Stimulated activated CD4-positive, alpha-beta T cell treated with anti-CD3 and anti-CD28 coated beads, Interleukin-1b, Interleukin-23, amount 100 ng/mL, for 24 hours (primary cell): ENCODE results near the gene NR0B1.

ENCODE experiments used
- DNase-seq, 4 experiments: peaks; one replicate each; pipeline ENCODE4 v3.0.0-alpha.2; 2020; ENCODE audit warnings: low read depth in 4 of 4, low spot score in 1 of 4

Gene NR0B1

GRCh38 chrX:30309139-30309571 lies at the start of gene NR0B1:
Gene NR0B1, minus strand, starts transcription at chrX:30309390. Its CDS starts 27 bp downstream, at chrX:30309363.
- DNase-seq = no peak

GRCh38 chrX:30349946-30350345 lies 40.8 kb upstream of the NR0B1 start:
- DNase-seq = no peak

GRCh38 chrX:30343206-30343605 lies 34.0 kb upstream of the NR0B1 start:
- no peak for DNase-seq

- DNase-seq = no peak
These were observed 31.6 kb upstream of the NR0B1 start for GRCh38 chrX:30340753-30341152.

- no peak for DNase-seq
These were observed 18.6 kb upstream of the NR0B1 start for GRCh38 chrX:30327762-30328161.

GRCh38 chrX:30317308-30317707 lies 8.1 kb upstream of the NR0B1 start:
- no peak for DNase-seq

GRCh38 chrX:30313322-30313721 lies 4.1 kb upstream of the NR0B1 start:
- DNase-seq = no peak

GRCh38 chrX:30312858-30313257 lies 3.7 kb upstream of the NR0B1 start:
- no peak for DNase-seq

GRCh38 chrX:30310429-30311206 lies 1.4 kb upstream of the NR0B1 start:
- no peak for DNase-seq

- no peak for DNase-seq
These were observed 689 bp downstream of the NR0B1 start for GRCh38 chrX:30308263-30309138.

GRCh38 chrX:30307466-30307865 lies 1.7 kb downstream of the NR0B1 start:
- no peak for DNase-seq

- no peak for DNase-seq
These were observed 4.3 kb downstream of the NR0B1 start for GRCh38 chrX:30304866-30305265.

- no peak for DNase-seq
These were observed 6.2 kb downstream of the NR0B1 start for GRCh38 chrX:30302956-30303355.

GRCh38 chrX:30301963-30302362 lies 7.2 kb downstream of the NR0B1 start:
- DNase-seq = no peak

GRCh38 chrX:30301208-30301607 lies 8.0 kb downstream of the NR0B1 start:
- DNase-seq = no peak

GRCh38 chrX:30296408-30297254 lies 12.6 kb downstream of the NR0B1 start:
- DNase-seq = no peak

GRCh38 chrX:30283456-30284200 lies 25.6 kb downstream of the NR0B1 start:
- DNase-seq = no peak

- DNase-seq = no peak
These were observed 26.7 kb downstream of the NR0B1 start for GRCh38 chrX:30282527-30282926.

- no peak for DNase-seq
These were observed 28.8 kb downstream of the NR0B1 start for GRCh38 chrX:30280428-30280827.

GRCh38 chrX:30278365-30278764 lies 30.8 kb downstream of the NR0B1 start:
- no peak for DNase-seq

GRCh38 chrX:30275498-30275897 lies 33.7 kb downstream of the NR0B1 start:
- no peak for DNase-seq
